GM18870 (cell line): Measurements from ENCODE around the gene CDK3.

Experiments used
- ATAC-seq: cut with Tn5 transposase; IDR thresholded peaks from one replicate; pipeline ENCODE4 v1.9.1; 2021; ENCODE audit warnings: moderate library complexity; ENCODE audit not compliant: unreplicated experiment

CDK3 gene

DNA sequence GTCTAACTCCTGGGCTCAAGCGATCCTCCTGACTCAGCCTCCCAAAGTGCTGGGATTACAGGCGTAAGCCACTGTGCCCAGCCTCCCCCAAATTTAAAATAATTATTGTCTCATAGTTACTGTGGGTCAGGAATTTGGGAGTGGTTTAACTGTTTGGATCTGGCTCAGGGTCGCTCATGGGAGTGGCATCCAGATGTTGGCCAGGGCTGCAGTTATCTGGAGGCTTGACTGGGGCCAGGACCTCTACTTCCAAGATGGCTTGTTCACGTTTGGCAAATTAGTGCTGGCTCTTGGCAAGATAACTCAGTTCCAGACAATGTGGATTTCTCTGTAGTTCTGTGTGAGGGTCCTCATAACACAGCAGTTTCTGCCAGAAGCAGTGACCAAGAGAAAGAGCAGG is 13.6 kb upstream of the CDK3 start:
- ATAC-seq = no peak

DNA sequence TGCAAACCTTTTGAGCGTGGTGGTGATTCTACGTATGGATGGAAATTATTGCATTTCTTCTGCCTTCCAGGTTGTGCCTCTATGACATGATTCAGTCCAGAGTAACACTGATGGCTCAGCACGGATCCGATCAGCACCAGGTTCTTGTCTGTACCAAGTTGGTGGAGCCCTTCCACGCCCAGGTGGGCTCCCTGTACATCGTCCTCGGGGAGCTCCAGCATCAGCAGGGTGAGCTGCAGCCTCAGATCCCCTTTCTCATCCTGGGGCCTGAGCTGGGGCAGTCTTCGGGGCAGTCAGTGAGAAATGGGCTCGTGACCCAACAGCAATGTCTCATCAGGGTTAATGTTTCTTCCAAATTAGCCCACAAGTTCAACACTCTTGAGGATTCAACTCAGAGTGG is 9.3 kb upstream of the CDK3 start:
- ATAC-seq = no peak

DNA sequence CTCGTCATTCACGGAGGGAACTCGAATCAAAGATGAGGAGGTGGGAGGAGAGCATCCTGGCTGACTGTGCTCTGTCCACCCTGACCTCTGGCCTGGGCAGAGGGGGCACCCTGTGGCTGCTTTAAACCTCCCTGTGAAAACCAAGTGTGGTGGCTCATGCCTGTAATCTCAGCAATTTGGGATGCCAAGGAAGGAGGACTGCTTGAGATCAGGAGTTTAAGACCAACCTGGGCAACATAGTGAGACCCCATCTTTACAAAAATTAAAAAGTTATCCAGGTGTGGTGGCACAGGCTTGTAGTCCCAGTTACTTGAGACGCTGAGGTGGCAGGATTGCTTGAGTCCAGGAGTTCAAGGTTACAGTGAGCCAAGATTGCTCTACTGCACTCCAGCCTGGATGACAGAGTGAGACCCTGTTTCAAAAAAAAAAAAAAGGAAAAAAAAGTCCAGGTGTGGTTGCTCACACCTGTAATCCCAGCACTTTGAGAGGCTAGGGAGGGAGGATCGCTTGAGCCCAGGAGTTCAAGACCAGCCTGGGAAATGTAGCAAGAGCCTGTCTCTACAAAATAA is 5.8 kb upstream of the CDK3 start:
- no peak for ATAC-seq

DNA sequence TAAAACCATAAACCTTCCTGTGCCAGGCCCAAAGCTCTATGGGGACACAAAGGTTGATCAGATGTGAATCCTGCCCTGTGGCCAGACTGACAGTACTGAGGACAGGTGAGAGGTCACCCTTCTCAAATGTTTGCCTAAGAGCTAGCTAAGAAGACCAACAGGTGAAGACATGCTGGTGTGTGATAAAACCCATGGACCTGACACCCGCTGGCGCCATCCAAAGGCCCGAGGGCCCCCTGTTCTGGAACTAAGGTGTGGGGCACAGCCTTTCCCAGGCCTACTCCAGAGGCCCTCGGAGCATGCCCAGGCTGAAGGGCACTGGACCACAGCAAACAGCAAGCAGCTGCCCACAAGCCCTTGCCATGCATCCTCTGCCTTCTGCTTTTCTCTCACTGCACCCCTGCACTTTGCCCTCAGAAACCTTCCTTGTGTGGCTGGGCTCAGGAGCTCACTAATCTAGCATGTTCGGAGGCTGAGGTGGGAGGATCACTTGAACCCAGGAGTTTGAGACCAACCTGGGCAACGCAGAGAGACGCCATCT is 5.2 kb upstream of the CDK3 start:
- ATAC-seq = no peak

GRCh38 chr17:75996665-75997590 is 3.7 kb upstream of the CDK3 start:
- ATAC-seq = no peak

GRCh38 chr17:75998327-75998795 is 2.3 kb upstream of the CDK3 start:
- no peak for ATAC-seq

DNA sequence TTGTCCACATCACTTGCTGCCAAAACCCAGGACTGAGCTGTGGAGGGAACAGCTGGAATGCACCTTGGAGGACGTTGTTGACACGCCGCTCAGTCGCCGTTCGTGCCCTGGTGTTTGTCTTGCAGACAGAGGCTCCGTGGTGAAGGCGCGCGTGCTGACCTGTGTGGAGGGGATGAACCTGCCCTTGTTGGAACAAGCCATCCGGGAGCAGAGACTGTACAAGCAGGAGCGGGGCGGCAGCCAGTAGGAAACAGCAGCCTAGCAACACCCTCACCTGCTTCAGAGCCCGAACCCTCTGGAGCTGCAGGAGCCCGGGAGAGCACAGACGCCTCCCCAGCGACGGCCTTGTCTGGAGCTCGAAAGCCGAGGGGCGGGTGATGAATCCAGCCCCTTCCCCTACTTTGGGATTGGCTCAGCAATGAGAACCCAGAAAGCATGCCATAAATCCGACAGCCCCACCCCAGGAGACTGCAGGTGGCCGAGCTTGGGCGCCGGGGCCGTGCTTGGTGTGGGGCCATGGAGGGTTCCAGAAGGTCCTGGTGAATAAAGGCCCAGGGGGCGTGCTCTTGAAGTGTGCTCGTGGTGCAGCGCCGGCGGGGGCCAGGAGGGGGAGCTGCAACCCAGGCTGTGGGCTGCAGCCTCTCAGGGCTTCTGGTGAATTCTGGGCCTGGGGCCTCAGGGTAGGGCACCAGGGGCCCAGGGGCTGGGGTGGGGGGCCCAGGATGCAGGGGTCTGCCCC is 470 bp upstream of the CDK3 start:
- ATAC-seq = no peak

GRCh38 chr17:76002100-76002499 is 1.4 kb downstream of the CDK3 start:
- ATAC-seq = no peak

GRCh38 chr17:76003915-76004314 is 3.3 kb downstream of the CDK3 start:
- ATAC-seq = no peak

DNA sequence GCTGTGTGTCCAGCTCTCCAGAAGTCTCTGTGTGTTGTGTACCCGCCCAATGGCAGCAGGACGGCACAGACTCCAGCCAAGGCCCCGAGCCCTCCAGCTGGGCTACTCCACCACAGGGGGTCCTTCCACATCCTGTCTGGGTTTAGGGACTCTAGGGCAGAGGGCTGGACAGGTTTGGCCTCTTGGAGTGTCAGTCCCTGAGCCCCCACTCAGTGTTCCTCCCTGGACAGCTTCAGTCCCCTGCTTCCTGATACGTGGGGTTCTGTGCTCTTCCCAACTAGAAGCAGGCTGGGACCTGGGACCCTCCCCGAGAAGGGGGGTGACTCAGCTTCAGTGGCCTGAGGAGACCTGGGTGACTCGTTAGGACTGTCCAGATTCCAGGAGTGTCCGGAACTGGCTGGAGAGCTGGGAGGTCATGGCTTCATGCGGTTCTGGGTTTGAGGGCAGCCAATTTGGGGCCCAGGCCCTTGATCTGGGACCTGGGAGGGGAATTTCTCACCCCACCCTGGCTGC is 4.2 kb downstream of the CDK3 start:
- no peak for ATAC-seq

DNA sequence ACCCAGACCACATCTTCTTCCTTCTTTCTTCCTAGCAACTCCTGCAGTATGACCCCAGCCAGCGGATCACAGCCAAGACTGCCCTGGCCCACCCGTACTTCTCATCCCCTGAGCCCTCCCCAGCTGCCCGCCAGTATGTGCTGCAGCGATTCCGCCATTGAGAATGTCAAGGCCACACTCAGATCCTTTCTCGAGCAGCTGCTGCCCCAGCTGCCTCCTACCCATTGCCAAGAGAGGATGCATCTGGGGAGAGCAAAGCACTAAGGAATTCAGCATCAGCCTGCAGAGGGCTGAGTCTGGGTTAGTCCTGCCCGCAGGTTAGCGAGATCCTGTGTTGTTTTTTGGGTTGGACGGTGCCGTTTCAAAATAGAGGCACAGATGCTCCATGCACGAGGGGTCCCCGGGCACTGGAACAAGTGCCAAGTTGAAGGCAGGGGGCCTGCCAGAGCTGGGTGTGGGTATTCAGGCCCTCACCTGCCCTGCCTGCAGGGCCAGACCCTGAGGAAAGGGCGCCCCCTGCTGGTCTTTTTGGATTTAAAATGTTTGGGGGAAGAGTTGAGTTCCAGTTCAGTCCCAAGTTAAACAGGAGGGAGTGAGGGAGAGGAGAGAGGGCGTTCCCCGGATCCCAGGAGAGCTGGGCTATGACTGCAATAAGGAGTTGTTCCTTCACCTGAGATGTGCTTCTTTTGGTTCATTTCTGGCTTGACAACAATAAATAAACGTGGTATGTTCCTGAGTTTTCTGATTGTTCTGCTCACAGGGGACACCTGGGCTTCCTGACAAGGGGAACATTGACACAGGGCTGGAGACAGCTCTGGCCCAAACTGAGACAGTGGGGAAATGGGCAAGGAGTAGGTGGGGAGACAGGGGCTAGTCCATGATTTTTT is 4.9 kb downstream of the CDK3 start:
- no peak for ATAC-seq

DNA sequence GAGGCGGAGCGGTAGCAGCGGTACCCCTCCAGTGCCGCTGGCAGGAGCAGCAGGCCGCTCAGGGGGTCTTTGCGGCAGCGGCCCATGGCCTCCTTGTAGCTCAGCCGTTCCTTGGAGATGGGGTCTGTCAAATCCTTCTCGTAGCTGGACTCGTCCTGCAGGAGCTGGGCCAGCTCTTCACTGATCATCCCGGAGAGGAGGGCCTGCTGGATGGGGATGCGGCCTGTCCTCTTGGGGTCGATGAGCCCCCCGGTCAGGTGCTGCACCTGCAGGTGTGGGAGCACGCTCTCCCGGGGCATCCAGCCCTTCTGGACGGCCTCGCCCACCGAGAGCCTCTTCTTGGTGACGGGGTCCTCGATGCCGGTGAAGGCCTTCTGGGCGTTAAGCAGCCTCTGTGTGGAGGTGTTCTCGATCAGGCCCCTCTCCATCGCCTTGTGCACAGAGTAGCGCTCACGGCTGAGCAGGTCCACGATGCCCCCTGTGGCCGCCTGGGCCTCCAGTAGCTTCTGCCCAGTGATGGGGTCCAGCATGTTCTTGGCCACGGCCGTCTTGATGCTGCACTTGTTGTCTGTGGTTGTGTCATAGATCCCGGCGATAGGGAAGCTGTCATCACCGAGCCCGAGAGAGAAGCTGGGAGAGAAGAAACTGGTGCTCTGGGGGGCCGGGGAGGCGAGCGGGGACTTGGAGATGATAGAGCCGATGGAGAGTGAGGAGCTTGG is 6.6 kb downstream of the CDK3 start:
- ATAC-seq = no peak

DNA sequence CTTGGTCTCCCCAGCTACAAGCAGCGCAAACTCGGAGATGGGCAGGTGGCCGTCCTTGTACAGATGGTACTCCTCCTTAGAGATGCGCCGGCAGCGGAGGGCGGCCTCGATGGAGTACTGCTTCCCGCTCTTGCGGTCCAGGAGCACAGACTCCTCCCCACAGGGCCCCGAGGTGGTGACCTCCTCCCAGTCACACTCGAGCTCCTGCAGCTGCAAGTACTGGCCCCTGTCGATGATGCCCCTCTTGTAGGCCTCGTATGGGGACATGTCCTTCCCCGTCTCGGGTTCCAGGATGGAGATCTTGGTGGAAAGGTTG is 7.2 kb downstream of the CDK3 start:
- ATAC-seq = no peak

DNA sequence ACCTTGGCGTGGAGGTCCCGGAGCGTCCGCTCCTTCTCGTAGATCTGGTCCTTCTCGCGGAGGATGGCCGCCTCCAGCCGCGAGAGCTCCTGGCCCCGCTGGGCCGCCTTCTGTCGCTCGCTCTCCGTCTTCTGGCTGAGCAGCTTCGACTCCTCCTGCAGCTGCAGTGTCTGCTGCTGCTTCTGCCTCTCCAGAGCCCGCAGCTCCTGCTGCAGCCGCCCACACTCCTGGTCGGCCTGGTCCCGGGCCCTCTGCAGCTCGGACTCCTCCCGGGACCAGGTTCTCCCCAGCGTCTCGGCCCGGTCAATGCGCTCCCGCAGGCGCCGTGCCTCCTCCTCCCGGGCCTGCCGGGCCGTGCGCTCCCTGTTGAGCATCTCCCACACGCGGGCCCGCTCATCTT is 7.6 kb downstream of the CDK3 start:
- ATAC-seq = no peak

GRCh38 chr17:76008630-76009425 is 8.2 kb downstream of the CDK3 start:
- no peak for ATAC-seq

DNA sequence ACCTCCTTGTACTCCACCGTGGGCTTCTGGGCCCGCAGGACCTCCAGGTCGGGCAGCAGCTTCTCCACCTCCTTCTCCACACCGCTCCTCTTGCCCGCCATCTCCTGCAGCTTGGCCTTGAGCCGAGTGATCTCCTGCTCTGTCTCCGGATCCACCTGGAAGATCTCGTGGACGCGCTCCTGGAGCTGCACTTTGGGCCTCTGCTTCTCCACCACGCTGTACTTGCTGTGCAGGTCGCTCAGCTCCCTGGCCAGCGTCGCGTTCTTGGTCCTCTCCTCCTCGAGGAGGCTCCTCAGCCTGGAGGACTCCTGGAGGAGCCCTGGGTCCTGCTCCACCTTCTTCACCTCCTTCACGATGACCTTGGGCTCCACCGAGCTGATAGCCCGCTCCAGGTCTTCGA is 8.8 kb downstream of the CDK3 start:
- ATAC-seq = no peak

DNA sequence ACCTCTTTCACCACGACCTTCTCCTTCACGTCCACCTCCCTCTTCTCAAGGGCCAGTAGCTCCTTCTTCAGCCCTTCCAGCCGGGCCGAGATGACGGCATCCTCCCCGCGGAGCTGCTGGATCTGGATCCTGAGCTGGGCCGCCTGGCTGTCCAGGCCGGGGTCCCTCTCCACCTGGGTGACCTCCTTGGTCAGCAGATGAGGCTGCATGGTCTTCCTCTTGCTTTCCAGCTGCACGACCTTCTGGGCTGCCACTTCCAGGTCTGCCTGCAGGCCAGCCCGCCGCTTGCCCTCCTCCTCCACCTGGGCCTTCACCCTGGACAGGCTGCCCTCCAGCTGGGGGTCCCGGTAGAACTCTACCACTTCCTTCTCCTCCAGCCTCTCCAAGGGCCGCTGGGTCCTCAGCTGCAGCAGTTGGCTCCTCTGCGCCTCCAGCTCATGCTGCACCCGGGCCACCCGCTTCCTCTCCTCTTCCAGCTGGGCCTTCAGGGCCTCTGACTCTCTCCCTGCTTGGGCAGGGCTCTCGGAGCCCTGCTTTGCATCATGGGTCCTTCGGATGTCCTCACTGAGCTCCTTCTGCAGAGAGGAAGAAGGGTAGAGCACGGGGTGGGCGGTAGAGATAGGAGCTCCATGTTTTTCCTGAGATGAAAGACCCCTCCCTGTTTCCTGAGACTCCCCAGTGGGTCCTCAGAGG is 9.5 kb downstream of the CDK3 start:
- ATAC-seq = no peak

GRCh38 chr17:76011951-76012350 is 11.3 kb downstream of the CDK3 start:
- ATAC-seq = no peak
